Kidney epithelial cell (primary cell): ENCODE measurements around the gene DYNLT1. TPM values are rescaled to one million over a fixed set of nuclear protein-coding genes. Genes with fewer than 3 reads are reported as not detected.
"Not testable (repeated sequence)": the region's sequence is repeated elsewhere in the genome, so short reads cannot be mapped to it uniquely, and the experiment has no call there.

Experiments used
- DNase-seq: peaks from one replicate; pipeline ENCODE4 v3.0.0-alpha.2; 2010; ENCODE audit warnings: low read depth
- H3K27me3 ChIP-seq: 2 replicates; pipeline ENCODE4 v1.6.0; 2011; ENCODE audit warnings: low read length; ENCODE audit not compliant: control insufficient read depth, insufficient read depth
- H3K36me3 ChIP-seq: 2 replicates; pipeline ENCODE4 v1.5.1; 2011; ENCODE audit warnings: low read length; ENCODE audit not compliant: control insufficient read depth, insufficient read depth
- H3K4me3 ChIP-seq: 2 replicates; pipeline ENCODE4 v1.5.1; 2011; ENCODE audit warnings: low read depth, mild to moderate bottlenecking, control low read depth, low read length
- CTCF ChIP-seq: IDR thresholded peaks from 2 replicates; pipeline ENCODE4 v1.5.1; 2011; ENCODE audit warnings: mild to moderate bottlenecking, moderate library complexity, low read length, control low read depth, inconsistent platforms; ENCODE audit not compliant: insufficient read depth, poor library complexity, severe bottlenecking
- total RNA-seq: library from RNA; depleted of rRNA; stranded (reverse); fragments of >200 nt; gene quantifications from 2 replicates; pipeline ENCODE4 v1.2.3, GENCODE V29; 2015

DYNLT1 gene
- total RNA-seq, 1 donor from 2014 or later: 124 TPM

GRCh38 chr6:158624684-158625682, 19.6 kb downstream of the DYNLT1 start:
- no peak for DNase-seq
- TF ChIP-seq CTCF: no peak
- no peaks in the 10 kb centered on the region for H3K27me3 ChIP-seq
- H3K36me3 ChIP-seq: no peaks in the 10 kb centered on the region
- H3K4me3 ChIP-seq: no peak overlapping the region

GRCh38 chr6:158622545-158623190, 21.9 kb downstream of the DYNLT1 start:
- Histone ChIP-seq H3K4me3 (no peak overlapping the region), H3K36me3 (no peaks in the 10 kb centered on the region), H3K27me3 (no peaks in the 10 kb centered on the region)
- no peak for TF ChIP-seq CTCF
- no peak for DNase-seq

GRCh38 chr6:158621694-158622544, 22.6 kb downstream of the DYNLT1 start:
- Histone ChIP-seq H3K27me3 (no peaks in the 10 kb centered on the region), H3K4me3 (no peak overlapping the region), H3K36me3 (no peaks in the 10 kb centered on the region)
- TF ChIP-seq CTCF: no peak
- DNase-seq: no peak

- no peak overlapping the region for H3K4me3 ChIP-seq
- H3K27me3 ChIP-seq: no peaks in the 10 kb centered on the region
- no peak for DNase-seq
- TF ChIP-seq CTCF: no peak
- H3K36me3 ChIP-seq: no peaks in the 10 kb centered on the region
These were observed 23.4 kb downstream of the DYNLT1 start for GRCh38 chr6:158620963-158621693.

- Histone ChIP-seq H3K4me3 (no peak overlapping the region), H3K36me3 (no peaks in the 10 kb centered on the region), H3K27me3 (no peaks in the 10 kb centered on the region)
- no peak for TF ChIP-seq CTCF
- no peak for DNase-seq
These were observed 24.4 kb downstream of the DYNLT1 start for GRCh38 chr6:158619922-158620801.

GRCh38 chr6:158618289-158618688, 26.3 kb downstream of the DYNLT1 start:
- H3K36me3 ChIP-seq, DNase-seq, H3K4me3 ChIP-seq, H3K27me3 ChIP-seq: not testable (repeated sequence)

GRCh38 chr6:158614606-158615005, 29.9 kb downstream of the DYNLT1 start:
- H3K4me3 ChIP-seq, DNase-seq, H3K27me3 ChIP-seq, H3K36me3 ChIP-seq: not testable (repeated sequence)
